GM19463 (cell line): ENCODE results near the gene EEF1G.

ENCODE experiments used
- ATAC-seq: cut with Tn5 transposase; IDR thresholded peaks from one replicate; pipeline ENCODE4 v1.9.1; 2021; ENCODE audit warnings: mild to moderate bottlenecking, moderate library complexity; ENCODE audit not compliant: unreplicated experiment

EEF1G gene

DNA sequence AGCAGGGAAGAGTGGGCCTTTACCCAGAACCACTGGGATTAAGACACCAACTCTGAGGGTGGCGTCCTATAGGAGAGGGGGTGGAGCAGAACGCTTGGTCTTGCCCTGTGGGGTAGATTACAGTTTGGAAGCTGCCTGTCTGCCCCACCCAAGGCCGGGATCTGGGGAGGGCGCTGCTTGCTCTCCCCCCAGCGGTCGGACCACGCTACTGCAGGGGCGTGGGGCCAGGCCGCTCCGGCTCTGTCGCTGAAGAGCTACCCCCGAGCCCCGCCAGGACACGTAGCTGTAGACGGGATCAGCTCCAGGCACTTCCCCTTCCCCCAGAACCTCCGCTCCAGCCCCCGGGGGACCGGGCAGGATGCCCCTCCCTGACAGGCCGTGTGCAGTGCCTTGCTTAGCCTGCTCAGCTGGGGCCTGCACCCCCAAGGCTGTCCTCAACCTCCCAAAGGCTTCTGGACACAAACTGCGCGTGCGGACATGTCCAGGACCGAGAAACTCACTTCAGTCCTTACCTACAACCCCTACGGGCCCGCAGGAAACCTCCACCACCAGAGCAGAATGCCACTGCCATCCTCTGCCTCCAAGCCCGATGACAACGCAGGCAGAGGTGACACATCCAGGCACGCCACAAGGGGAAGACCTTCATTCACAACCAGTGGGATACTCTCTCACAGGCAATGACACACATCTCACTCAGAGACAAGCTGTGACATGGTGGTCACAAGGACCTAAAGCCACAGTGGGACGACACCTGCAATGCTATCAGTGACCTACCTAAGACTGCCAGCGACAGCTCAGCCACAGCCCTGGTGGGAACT is 30.7 kb downstream of the EEF1G start:
- no peak for ATAC-seq

GRCh38 chr11:62542111-62542745 is 31.5 kb downstream of the EEF1G start:
- ATAC-seq: no peak

- ATAC-seq: peak; percentile 34
Measured at GRCh38 chr11:62540804-62541701, 32.6 kb downstream of the EEF1G start.

GRCh38 chr11:62539238-62539925 is 34.3 kb downstream of the EEF1G start:
- no peak for ATAC-seq

DNA sequence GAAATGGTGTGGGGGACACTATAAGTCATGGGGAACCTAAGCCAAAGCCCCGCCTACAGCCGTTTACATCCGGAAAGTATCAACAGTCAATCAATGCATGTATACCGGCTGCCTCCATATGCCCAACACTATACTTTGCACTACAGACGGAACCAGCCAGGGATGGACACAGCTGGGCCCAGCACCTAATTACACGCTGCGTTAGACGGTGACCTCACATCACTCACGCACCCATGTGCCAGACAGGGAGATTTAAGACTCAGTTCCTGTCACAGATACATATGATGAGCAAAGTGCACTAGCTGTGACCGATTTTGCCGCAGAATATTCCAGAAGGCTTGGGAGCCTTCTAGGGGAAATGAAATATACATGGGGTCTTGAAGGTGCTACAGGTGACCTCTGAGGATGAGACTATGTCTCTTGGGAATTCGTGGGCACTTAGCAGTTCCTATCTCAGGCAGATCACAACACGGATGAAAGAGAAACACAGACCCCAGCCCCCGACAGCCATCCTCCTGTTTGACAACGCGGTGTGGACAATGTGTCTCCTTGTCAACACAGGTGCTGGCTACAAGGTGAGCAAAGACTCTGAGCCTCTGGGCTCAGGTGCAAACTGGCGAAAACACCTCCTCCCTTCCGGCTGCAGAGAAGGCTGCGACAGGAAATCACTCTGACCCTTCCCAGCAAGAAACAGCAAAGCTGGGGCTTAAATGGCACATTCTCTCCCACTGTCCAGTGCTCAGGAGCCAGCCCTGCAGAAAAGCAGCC is 35.0 kb downstream of the EEF1G start:
- no peak for ATAC-seq

- no peak for ATAC-seq
Measured at GRCh38 chr11:62536301-62536957, 37.3 kb downstream of the EEF1G start.

DNA sequence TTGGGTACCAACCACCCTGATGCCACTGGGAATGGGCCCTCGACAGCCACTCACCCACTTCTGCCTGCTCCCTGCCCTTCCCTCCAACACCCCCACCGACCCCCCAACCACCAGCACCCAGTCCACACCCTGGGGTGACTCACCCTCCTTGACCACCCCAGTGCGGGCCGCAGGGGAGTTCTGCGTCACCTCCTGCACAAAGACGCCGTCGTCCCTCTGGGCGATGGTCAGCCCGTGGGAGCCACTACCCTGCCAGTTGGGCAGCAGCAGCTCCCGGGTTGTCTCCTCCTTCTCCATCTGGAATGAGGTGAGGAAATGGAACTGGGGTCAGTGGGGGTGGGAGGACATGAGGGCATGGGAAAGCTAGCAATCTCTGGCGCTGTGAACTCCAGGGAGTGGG is 37.9 kb downstream of the EEF1G start:
- no peak for ATAC-seq

DNA sequence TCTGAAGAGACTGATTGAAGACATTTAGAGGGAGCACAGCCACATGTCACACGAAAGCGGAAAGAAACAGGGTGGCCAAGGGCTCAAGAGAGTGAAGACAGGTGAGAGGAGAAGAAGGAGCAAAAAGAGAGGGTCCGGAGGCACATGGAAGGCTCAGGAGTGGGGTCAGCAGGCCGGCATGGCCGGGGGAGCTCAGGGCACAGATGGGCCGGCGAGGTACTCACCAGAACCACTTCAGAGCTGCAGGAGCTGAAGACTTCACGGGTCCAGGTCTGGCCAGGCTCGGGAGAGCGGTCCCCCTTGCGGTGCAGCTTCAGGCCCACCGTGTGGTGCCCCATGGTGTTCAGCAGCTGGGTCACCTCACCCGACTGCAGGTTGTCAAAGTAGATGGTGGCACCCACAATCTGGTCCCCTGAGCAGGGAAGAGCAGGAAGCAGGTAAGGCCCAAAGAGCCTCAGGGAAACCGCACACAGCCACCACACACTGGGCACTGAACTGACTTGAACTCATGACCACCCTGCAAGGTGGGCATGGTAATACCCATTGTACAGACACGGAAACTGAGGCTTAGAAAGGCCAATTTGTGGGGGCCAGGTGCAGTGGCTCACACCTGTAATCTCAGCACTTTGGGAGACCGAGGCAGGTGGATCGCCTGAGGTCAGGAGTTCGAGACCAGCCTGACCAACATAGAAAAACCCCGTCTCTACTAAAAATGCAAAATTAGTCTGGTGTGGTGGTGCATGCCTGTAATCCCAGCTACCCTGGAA is 38.7 kb downstream of the EEF1G start:
- no peak for ATAC-seq

GRCh38 chr11:62532096-62532495 is 41.6 kb downstream of the EEF1G start:
- no peak for ATAC-seq

DNA sequence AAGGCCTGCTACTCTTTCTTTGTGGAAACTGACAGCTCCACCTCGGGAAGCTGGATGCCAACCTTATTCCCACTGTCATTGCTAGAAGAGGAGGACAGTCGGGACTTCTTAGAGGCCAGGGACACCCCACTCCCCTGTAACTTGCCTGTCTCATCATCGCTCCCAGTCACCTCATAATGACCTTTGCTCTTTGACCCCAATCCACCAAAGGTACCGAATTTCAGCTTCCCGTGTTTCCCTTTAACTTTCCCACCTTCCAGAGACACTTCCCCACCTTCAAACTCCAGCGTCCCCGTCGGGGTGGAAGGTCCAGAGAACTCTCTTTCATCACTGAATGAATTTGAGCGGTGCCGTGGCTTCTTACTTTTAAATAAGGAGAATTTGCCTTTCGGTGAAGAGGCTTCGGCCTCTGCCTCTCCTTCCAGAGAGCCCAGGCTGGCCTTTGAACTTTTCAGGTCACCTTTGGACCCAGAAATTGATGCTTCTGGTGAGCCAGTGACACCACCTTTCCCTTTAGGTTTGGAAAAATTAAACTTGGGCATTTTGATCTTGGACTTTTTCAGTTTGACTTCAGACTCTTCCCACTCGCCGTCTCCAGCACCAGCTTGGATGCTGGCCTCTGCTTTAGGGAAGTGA is 56.8 kb downstream of the EEF1G start:
- no peak for ATAC-seq

GRCh38 chr11:62514151-62514550 is 59.5 kb downstream of the EEF1G start:
- no peak for ATAC-seq

DNA sequence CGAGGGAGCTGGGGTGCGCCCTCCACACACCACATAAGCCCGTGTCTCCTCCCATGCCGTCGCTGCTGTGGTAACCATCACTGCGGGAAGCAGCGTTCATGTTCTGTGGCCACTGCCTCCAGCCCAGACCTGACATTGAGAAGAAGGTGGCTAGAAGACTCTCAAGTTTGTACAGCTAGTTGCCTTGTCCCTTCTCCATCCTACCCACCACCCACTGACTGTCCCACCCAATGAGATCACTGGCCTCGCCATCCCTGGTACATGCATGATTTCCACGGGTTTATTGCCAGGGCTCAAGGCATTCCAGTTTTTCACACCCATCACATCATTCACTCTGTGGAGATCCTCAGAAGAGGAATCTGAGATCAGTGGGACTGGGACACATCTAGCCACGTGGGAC is 60.1 kb downstream of the EEF1G start:
- no peak for ATAC-seq

GRCh38 chr11:62512961-62513360 is 60.7 kb downstream of the EEF1G start:
- no peak for ATAC-seq
